ENCODE measurements around the gene MNDA. TPM values are rescaled to one million over a fixed set of nuclear protein-coding genes. Genes with fewer than 3 reads are reported as not detected.

The MNDA gene
- total and polyA plus RNA-seq, 4 donors, result 3.7 to 16.6 (median 4.3) TPM

DNA sequence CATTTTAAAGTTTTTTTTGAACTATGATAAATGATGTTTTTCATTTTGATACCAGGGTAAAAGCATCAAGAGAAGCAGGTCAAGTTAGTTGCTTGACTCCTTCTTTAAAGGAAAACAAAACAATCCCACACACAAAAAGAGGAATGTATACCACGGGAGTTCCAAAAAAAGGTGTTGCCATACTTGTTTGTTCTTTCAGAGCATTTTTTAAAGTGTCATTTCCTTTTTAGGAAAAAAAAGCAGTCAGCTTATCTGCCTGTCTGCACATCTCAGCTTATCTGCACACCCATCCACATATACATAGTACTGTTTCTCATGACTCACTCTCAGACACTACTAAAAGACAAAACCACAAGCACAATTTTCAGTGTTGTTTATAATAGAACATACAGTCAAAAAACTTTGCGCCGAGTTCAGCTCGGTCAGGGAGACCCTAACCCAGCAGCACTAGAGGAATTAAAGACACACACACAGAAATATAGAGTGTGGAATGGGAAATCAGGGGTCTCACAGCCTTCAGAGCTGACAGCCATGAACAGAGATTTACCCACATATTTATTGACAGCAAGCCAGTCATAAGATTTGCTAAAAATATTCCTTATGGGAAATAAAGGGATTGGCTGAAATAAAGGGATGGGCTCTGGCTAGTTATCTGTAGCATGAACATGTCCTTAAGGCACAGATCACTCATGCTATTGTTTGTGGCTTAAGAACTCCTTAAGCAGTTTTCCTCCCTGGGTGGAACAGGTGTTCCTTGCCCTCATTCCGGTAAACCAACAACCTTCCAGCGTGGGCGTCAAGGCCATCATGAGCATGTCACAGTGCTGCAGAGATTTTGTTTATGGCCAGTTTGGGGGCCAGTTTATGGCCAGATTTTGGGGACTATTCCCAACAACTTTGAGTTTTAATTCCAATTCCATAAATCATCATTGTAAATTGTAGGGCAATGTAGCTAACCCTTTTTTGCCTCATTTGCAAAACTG is 11.4 kb upstream of the MNDA start (continued):
- TF ChIP-seq REST (IDR thresholded peaks at IDR 0.05), result no peak

GRCh38 chr1:158821723-158822122 is 9.4 kb upstream of the MNDA start:
- Histone ChIP-seq H3K9ac (ENCODE audit: low read depth in 1 of 2, low read length in 2 of 2) (no peak overlapping the region), H3K27me3 (ENCODE audit: control insufficient read depth in 4 of 4, insufficient read depth in 4 of 4, low read length in 3 of 4) (no peaks in the 10 kb centered on the region), H3K4me1 (ENCODE audit: control insufficient read depth in 4 of 4, insufficient read depth in 4 of 4, low read length in 3 of 4) (no peaks in the 10 kb centered on the region), H3K9me3 (ENCODE audit: control insufficient read depth in 4 of 4, low read length in 3 of 4) (peaks cover 0 to 4% (median 0%) of the 10 kb centered on the region in 4 donors), H3K36me3 (ENCODE audit: control insufficient read depth in 4 of 4, insufficient read depth in 3 of 4, low read depth in 1 of 4, low read length in 3 of 4) (no peaks in the 10 kb centered on the region), H3K4me3 (ENCODE audit: low read depth in 1 of 3, low read length in 3 of 3) (no peak overlapping the region), H3K27ac (ENCODE audit: low read depth in 1 of 2, low read length in 2 of 2) (no peak overlapping the region)
- 64% methylated on average over 1 of the region's 1 CpG for WGBS
- no peak for DNase-seq (ENCODE audit: low spot score)
- no peak for TF ChIP-seq FOXA1 (IDR thresholded peaks at IDR 0.05)
- no peak for TF ChIP-seq SP1 (IDR thresholded peaks at IDR 0.05)
- TF ChIP-seq HNF4G (IDR thresholded peaks at IDR 0.05), result no peak
- no peak for TF ChIP-seq REST (IDR thresholded peaks at IDR 0.05)
- no peak for TF ChIP-seq RAD21 (IDR thresholded peaks at IDR 0.05)
- TF ChIP-seq, protein P1, sequence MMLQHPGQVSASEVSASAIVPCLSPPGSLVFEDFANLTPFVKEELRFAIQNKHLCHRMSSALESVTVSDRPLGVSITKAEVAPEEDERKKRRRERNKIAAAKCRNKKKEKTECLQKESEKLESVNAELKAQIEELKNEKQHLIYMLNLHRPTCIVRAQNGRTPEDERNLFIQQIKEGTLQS (IDR thresholded peaks at IDR 0.05), result no peak
- TF ChIP-seq RXRA (IDR thresholded peaks at IDR 0.05), result no peak
- no peak for TF ChIP-seq NR2F2 (IDR thresholded peaks at IDR 0.05)
- TF ChIP-seq, protein P2, sequence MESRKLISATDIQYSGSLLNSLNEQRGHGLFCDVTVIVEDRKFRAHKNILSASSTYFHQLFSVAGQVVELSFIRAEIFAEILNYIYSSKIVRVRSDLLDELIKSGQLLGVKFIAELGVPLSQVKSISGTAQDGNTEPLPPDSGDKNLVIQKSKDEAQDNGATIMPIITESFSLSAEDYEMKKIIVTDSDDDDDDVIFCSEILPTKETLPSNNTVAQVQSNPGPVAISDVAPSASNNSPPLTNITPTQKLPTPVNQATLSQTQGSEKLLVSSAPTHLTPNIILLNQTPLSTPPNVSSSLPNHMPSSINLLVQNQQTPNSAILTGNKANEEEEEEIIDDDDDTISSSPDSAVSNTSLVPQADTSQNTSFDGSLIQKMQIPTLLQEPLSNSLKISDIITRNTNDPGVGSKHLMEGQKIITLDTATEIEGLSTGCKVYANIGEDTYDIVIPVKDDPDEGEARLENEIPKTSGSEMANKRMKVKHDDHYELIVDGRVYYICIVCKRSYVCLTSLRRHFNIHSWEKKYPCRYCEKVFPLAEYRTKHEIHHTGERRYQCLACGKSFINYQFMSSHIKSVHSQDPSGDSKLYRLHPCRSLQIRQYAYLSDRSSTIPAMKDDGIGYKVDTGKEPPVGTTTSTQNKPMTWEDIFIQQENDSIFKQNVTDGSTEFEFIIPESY (IDR thresholded peaks at IDR 0.05), result no peak
- no peak for TF ChIP-seq FOXA2 (IDR thresholded peaks at IDR 0.05)

All from liver (tissue), 9 donors.